Kidney tubule cell (primary cell): ENCODE results near the gene RIMBP3C.
"Not testable (repeated sequence)": the region's sequence is repeated elsewhere in the genome, so short reads cannot be mapped to it uniquely, and the experiment has no call there.

Source experiments
- DNase-seq: peaks from one replicate; pipeline ENCODE4 v3.0.0-alpha.2; 2018; ENCODE audit warnings: low spot score

The RIMBP3C gene, protein sequence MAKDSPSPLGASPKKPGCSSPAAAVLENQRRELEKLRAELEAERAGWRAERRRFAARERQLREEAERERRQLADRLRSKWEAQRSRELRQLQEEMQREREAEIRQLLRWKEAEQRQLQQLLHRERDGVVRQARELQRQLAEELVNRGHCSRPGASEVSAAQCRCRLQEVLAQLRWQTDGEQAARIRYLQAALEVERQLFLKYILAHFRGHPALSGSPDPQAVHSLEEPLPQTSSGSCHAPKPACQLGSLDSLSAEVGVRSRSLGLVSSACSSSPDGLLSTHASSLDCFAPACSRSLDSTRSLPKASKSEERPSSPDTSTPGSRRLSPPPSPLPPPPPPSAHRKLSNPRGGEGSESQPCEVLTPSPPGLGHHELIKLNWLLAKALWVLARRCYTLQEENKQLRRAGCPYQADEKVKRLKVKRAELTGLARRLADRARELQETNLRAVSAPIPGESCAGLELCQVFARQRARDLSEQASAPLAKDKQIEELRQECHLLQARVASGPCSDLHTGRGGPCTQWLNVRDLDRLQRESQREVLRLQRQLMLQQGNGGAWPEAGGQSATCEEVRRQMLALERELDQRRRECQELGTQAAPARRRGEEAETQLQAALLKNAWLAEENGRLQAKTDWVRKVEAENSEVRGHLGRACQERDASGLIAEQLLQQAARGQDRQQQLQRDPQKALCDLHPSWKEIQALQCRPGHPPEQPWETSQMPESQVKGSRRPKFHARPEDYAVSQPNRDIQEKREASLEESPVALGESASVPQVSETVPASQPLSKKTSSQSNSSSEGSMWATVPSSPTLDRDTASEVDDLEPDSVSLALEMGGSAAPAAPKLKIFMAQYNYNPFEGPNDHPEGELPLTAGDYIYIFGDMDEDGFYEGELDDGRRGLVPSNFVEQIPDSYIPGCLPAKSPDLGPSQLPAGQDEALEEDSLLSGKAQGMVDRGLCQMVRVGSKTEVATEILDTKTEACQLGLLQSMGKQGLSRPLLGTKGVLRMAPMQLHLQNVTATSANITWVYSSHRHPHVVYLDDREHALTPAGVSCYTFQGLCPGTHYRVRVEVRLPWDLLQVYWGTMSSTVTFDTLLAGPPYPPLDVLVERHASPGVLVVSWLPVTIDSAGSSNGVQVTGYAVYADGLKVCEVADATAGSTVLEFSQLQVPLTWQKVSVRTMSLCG (N-terminal part only)

DNA sequence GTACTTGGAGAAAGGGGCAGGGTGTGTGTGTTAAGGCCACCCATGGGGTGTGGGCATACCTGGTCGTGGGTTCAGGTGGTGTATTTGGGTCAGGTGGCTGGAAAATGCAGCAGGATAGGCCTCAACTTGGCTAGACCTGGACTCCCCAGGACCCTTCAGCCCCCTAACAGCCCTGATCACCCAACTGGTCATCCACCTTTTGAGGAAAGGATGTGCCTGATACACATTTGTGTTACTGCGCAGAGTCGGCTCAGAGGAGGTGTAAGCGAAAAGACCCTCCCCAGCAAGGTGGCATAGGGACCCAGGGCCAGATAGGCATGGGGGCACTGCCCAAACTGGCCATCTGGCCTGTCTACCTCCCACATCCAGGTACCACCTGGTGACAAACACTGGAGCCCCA is at the start of gene RIMBP3C:
RIMBP3C (minus strand) TSS at position 101 of the 400 bp plus-strand sequence. CDS start 485 bp downstream, outside the sequence.
- not testable (repeated sequence) for DNase-seq

- DNase-seq, result no peak
Measured at GRCh38 chr22:21599053-21599893, 48.0 kb upstream of the RIMBP3C start.

DNA sequence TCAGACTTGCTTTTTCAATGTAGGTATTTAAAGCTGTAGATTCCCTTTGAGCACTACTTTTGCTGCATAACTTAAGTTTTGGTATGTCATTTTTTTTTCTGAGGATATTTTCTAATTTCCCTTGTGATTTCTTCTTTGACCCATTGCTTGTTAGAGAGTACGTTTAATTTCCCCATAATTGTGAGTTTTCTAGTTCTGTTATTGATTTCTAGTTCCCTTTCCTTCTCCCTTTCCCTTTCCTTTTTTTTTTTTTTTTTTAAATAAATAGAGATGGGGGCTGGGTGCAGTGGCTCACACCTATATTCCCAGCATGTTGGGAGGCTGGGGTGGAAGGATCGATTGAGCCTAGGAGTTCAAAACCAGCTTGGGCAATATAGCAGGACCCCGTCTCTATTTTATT is 47.0 kb upstream of the RIMBP3C start:
- DNase-seq, result no peak

GRCh38 chr22:21596356-21597135 is 45.3 kb upstream of the RIMBP3C start:
- not testable (repeated sequence) for DNase-seq

DNA sequence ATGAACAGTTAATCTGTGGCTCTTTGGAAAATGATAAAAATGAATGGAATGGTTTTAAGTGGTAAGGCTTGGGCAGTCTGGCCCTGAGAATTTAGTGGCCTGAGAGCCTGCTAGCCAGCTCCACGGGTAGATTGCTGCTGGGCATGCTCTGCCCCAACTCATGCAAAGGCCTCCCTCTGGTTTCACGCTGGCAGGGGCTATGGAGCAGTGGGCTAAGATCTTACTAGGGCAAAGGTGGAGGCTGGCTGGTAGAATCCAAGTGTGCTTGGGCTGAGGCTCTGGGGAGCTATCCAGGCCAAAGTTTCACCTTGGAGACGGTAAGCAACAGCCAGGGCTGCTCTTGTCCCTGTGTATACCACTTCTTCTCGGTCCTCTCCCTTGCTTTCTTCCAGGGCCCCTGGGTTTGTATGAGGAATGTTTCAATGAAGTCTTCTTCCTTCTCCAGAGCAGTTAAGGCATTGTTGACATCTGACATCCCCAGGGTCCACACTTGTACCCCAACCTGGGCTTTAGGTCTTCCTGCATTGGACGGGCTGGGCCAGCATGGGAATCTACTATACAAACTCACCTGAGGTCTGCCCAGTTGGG is 43.7 kb upstream of the RIMBP3C start:
- DNase-seq, result no peak

DNA sequence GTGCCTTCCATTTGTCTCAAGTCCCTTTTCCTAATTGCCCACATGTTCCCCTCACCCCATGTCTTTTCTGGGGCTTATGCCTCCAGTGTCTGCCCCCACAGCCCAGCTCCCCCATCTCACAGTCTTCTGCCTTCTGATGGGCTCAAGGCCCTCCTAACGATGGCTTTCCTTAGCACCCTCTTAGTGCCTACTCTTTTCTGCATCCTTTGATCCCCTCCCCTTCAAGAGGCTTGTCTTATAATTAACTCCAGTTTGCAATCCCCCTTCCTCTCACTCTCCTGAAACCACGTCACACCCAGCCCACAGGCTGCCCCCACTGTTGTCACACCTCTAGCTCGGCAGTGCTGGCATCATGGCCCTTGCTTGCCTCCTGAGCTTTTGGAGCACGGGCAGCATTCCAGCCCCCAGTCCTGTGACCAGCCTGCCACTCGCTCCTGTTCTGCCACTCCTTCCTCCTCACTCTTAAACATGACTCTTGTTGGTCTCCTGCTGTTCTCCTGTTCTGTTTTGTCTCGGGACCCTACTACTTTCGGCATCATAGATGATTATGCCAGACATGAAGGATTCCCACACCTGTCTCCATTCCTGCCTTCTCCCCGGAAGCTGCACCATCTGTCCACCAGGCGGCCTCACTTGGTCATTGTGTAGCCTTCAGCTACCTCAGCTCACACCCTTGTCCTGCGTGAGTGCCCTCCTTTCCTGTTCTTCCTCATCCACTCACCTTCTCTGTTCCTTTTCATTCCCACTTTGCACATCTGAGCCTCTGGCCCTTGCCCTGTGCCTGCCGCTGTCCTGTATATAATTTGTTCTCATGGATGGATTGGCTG is 42.4 kb upstream of the RIMBP3C start:
- DNase-seq, result no peak

GRCh38 chr22:21592422-21592821 is 41.2 kb upstream of the RIMBP3C start:
- no peak for DNase-seq

DNA sequence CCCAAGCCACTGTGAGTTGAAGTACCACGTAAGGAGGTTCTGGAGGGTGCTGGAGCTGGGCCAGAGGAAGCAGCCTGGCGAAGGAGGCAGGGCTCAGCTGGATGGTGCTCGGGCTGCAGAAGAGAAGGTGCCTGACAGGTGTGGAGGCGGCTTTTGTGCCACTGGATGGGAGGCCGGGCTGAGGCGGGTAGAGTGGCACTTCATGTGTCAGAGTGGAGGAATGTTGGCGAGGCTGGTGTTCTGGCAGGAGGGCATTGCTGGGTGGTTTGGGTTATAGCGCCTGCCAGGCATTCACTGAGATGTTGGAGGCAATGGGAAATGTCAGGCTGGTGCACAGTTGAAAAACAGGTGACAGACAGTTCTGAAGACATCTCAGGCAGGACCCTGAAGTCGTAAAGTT is 40.4 kb upstream of the RIMBP3C start:
- peak; percentile 45 for DNase-seq

GRCh38 chr22:21590809-21591641 is 39.8 kb upstream of the RIMBP3C start:
- no peak for DNase-seq

DNA sequence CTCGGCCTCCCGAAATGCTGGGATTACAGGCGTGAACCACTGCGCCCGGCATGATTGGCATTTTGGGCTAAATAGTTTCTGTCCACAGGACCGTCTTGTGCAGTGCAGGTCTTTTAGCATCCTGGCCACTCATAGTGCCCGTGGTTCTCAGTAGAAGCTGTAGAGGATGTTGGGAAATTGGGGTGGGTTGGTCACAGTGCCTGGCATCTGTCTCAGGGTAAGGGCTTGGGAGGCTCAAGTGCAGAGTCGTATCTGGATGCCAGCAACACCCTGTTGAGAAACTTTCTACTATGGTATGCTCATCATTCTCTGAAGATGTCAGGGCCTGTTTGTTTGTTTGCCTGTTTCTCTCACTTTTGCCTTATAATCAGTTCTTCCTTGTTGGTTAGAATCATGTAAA is 38.1 kb upstream of the RIMBP3C start:
- no peak for DNase-seq

GRCh38 chr22:21587803-21588611 is 36.7 kb upstream of the RIMBP3C start:
- no peak for DNase-seq

DNA sequence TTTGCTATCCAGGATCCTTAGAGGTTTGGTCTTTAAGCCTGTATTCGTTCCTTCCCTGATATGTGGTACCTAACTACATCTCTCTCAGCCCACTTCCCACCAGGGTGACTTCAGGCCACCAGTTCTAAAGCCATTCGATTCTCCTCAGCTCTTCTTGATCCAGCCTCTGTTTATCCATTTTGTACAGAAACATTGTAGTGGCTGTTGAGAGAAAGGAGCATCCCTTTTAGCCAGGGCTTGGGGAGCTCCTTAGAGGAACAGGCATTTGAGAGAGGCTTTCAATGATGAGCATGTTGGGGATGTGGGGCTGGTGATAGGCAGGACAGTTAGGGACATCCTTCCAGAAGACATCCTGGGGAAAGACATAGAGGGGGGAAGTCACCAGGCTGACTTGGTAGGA is 34.1 kb upstream of the RIMBP3C start:
- no peak for DNase-seq

DNA sequence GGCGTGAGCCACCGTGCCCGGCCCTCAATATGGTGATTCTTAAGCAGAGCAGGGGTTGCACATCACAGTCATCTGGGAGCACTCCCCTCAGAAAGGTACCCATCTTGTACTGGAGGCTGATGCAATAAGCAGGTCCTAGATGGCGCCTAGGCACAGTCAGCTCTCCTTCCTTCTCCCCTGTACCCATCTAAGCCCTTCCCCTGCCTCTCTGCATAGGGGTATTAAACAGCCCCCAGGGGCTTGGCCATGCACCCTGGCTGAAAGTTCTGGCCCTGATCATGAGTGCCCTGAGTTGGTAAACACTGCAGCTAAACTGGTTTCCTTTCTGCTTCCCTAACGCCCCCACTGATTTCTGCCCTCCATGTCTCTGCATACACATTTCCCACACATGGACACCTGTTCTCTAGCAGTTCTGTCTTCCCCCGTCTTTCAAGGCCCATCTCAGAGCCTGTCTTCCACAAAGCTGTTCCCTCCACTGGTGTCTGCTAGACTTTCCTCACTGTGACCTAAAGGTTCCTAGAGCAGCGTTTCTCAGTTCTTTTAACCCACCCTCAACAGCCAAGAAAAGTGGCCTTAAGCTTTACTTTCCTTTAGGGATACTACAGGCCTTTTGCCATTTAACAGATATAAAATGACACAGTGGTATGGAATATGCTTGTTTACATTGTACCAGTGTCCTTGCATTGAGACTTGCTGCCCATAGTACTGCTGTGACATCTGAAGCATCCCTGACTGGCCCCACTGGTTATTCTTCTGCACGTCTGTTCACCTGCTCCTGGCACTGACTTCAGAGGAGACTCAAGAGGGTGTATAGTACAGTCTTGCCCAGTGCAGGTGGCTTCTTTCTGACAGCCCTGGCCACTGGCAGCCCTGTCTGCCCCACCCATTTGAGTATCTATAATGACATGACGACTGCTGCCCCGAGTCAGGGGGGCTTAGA is 31.8 kb upstream of the RIMBP3C start:
- no peak for DNase-seq

DNA sequence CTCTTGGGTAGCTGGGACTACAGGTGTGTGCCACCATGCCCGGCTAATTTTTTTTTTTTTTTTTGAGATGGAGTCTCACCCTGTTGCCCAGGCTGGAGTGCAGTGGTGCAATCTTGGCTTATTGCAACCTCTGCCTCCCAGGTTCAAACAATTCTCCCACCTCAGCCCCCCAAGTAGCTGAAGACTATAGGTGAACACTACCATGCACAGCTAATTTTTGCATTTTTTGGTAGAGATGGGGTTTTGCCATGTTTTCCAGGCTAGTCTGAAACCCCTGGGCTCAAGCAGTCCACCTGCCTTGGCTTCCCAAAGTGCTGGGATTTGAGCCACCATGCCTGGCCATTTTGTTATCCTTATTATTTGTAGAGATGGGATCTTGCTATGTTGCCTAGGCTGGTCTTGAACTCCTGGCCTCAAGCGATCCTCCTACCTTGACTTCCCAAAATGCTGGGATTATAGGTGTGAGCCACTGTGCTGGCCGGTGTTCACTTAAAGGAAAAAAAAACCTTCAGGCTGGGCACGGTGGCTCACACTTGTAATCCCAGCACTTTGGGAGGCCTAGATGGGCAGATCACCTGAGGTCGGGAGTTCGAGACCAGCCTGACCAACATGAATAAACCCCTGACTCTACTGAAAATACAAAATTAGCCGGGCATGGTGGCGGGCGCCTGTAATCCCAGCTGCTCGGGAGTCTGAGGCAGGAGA is 29.9 kb upstream of the RIMBP3C start:
- not testable (repeated sequence) for DNase-seq

DNA sequence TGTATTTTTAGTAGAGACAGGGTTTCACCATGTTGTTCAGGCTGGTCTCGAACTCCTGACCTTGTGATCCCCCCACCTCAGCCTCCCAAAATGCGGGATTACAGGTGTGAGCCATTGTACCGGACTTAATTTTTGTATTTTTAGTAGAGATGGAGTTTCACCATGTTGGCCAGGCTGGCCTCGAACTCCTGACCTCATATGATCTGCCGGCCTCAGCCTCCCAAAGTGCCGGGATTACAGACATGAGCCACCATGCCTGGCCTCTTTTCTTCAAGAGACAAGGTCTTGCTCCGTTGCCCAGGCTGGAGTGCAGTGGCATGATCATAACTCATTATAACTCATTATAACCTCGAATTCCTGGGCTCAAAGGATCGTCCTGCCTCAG is 29.4 kb upstream of the RIMBP3C start:
- not testable (repeated sequence) for DNase-seq

DNA sequence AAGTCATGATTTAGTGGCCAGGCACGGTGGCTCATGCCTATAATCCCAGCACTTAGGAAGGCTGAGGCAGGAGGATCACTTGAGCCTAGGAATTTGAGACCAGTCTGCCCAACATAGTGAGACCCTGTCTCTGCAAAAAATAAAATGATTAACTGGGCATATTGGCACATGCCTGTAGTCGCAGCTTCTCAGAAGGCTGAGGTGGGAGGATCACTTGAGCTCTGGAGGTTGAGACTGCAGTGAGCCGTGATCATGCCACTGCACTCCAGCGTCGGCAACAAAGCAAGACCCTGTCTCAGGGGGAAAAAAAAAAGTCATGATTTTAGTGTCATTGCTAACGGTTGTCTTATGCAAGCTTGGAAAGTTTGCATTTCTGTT is 28.2 kb upstream of the RIMBP3C start:
- DNase-seq, result no peak
